GM12891 (cell line): ENCODE measurements around the gene ALG1L2.
"Not testable (repeated sequence)": the region's sequence is repeated elsewhere in the genome, so short reads cannot be mapped to it uniquely, and the experiment has no call there.

Source experiments
- PAX5 ChIP-seq: IDR thresholded peaks from 2 replicates; pipeline ENCODE4 v1.6.1; 2011; ENCODE audit warnings: low read length, moderate library complexity, mild to moderate bottlenecking; ENCODE audit not compliant: insufficient read depth, severe bottlenecking
- POLR2A ChIP-seq: IDR thresholded peaks from 2 replicates; pipeline ENCODE4 v1.6.1; 2011; ENCODE audit warnings: low read depth, low read length, control low read depth
- POLR2AphosphoS5 ChIP-seq: IDR thresholded peaks from 2 replicates; pipeline ENCODE4 v1.6.1; 2011; ENCODE audit warnings: low read depth, low read length, control low read depth
- POU2F2 ChIP-seq: IDR thresholded peaks from 2 replicates; pipeline ENCODE4 v1.6.1; 2011; ENCODE audit warnings: low read depth, mild to moderate bottlenecking, control low read depth, low read length, moderate library complexity
- SPI1 ChIP-seq: IDR thresholded peaks from 2 replicates; pipeline ENCODE4 v1.6.1; 2011; ENCODE audit warnings: low read depth, low read length, control low read depth

GRCh38 chr3:130145456-130145855 lies 63.8 kb downstream of the ALG1L2 start:
- TF ChIP-seq POU2F2, SPI1, POLR2A, POLR2AphosphoS5, PAX5: not testable (repeated sequence)
